SK-N-SH (cell line): Measurements from ENCODE around the gene UCN.

Experiments
- CHD2 ChIP-seq: fragments of 150-350 bp; IDR thresholded peaks from 2 replicates; pipeline ENCODE4 v1.6.1; 2018; ENCODE audit warnings: low read length; ENCODE audit not compliant: partially characterized antibody
- CTCF ChIP-seq: fragments of 200-600 bp; sonication (generic); IDR thresholded peaks from 2 replicates; pipeline ENCODE4 v1.6.1; 2017; ENCODE audit warnings: antibody characterized with exemption, mild to moderate bottlenecking, moderate library complexity
- ELF1 ChIP-seq: IDR thresholded peaks from 2 replicates; pipeline ENCODE4 v1.4.0; 2012
- EP300 ChIP-seq, 2 experiments: IDR thresholded peaks; 2 replicates each; pipeline versions ENCODE4 v1.4.0 to v1.6.1; 2012; ENCODE audit warnings: borderline replicate concordance in 1 of 2, low read depth in 1 of 2, low read length in 1 of 2
- FOXM1 ChIP-seq: IDR thresholded peaks from 2 replicates; pipeline ENCODE4 v1.4.0; 2012; ENCODE audit warnings: low read depth, mild to moderate bottlenecking
- GABPA ChIP-seq: IDR thresholded peaks from 2 replicates; pipeline ENCODE4 v1.4.0; 2012; ENCODE audit warnings: low read depth, mild to moderate bottlenecking
- JUND ChIP-seq: IDR thresholded peaks from 2 replicates; pipeline ENCODE4 v1.4.0; 2012
- MAX ChIP-seq: IDR thresholded peaks from 2 replicates; pipeline ENCODE4 v1.4.0; 2012; ENCODE audit warnings: low read depth
- MEF2A ChIP-seq: IDR thresholded peaks from 2 replicates; pipeline ENCODE4 v1.4.0; 2012; ENCODE audit warnings: low read depth, borderline replicate concordance
- MXI1 ChIP-seq: IDR thresholded peaks from 2 replicates; pipeline ENCODE4 v1.6.1; 2012; ENCODE audit warnings: mild to moderate bottlenecking, low read depth, low read length, improper control_type of control experiment
- REST ChIP-seq: IDR thresholded peaks from 2 replicates; pipeline ENCODE4 v1.6.1; 2012; ENCODE audit warnings: mild to moderate bottlenecking, low read depth, low read length, moderate library complexity
- RFX5 ChIP-seq: IDR thresholded peaks from 2 replicates; pipeline ENCODE4 v1.6.1; 2012; ENCODE audit warnings: mild to moderate bottlenecking, improper control_type of control experiment, low read length
- TAF1 ChIP-seq: IDR thresholded peaks from 2 replicates; pipeline ENCODE4 v1.6.1; 2012; ENCODE audit warnings: low read depth, mild to moderate bottlenecking, low read length, moderate library complexity, borderline replicate concordance
- TF ChIP-seq, protein P1 (sequence below): IDR thresholded peaks from 2 replicates; pipeline ENCODE4; 2012

- TF ChIP-seq CTCF = no peak
- TF ChIP-seq EP300 (IDR thresholded peaks at IDR 0.05; ENCODE audit: borderline replicate concordance in 1 of 2, low read depth in 1 of 2, low read length in 1 of 2) = no peak
- no peak for TF ChIP-seq REST
- TF ChIP-seq, protein P1, sequence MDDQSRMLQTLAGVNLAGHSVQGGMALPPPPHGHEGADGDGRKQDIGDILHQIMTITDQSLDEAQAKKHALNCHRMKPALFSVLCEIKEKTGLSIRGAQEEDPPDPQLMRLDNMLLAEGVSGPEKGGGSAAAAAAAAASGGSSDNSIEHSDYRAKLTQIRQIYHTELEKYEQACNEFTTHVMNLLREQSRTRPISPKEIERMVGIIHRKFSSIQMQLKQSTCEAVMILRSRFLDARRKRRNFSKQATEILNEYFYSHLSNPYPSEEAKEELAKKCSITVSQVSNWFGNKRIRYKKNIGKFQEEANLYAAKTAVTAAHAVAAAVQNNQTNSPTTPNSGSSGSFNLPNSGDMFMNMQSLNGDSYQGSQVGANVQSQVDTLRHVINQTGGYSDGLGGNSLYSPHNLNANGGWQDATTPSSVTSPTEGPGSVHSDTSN = no peak
- TF ChIP-seq MXI1 = no peak
- no peak for TF ChIP-seq FOXM1
- TF ChIP-seq MAX = no peak
- no peak for TF ChIP-seq TAF1
- TF ChIP-seq ELF1 = no peak
- no peak for TF ChIP-seq JUND
- TF ChIP-seq GABPA = no peak
- TF ChIP-seq CHD2 = no peak
- no peak for TF ChIP-seq MEF2A
- TF ChIP-seq RFX5 = no peak
Measured at GRCh38 chr2:27270131-27270530, 38.1 kb downstream of the UCN start.
